Epithelial cell of proximal tubule (primary cell): Measurements from ENCODE around the gene JMJD8. TPM values are rescaled to one million over a fixed set of nuclear protein-coding genes. Genes with fewer than 3 reads are reported as not detected.

ENCODE experiments used
- DNase-seq: peaks from one replicate; pipeline ENCODE4 v3.0.0-alpha.2; 2011; ENCODE audit warnings: low read depth
- H3K4me3 ChIP-seq: 2 replicates; pipeline ENCODE4 v1.5.1; 2011; ENCODE audit warnings: low read depth, mild to moderate bottlenecking, low read length
- CTCF ChIP-seq: conservative IDR thresholded peaks from 2 replicates; pipeline ENCODE4 v1.5.1; 2012; ENCODE audit warnings: low read depth, mild to moderate bottlenecking, low read length
- total RNA-seq: library from RNA; depleted of rRNA; stranded (reverse); fragments of >200 nt; gene quantifications from 2 replicates; pipeline ENCODE4 v1.2.3, GENCODE V29; 2015

JMJD8 gene
- total RNA-seq, 1 donor from 2014 or later = 65.6 TPM

DNA sequence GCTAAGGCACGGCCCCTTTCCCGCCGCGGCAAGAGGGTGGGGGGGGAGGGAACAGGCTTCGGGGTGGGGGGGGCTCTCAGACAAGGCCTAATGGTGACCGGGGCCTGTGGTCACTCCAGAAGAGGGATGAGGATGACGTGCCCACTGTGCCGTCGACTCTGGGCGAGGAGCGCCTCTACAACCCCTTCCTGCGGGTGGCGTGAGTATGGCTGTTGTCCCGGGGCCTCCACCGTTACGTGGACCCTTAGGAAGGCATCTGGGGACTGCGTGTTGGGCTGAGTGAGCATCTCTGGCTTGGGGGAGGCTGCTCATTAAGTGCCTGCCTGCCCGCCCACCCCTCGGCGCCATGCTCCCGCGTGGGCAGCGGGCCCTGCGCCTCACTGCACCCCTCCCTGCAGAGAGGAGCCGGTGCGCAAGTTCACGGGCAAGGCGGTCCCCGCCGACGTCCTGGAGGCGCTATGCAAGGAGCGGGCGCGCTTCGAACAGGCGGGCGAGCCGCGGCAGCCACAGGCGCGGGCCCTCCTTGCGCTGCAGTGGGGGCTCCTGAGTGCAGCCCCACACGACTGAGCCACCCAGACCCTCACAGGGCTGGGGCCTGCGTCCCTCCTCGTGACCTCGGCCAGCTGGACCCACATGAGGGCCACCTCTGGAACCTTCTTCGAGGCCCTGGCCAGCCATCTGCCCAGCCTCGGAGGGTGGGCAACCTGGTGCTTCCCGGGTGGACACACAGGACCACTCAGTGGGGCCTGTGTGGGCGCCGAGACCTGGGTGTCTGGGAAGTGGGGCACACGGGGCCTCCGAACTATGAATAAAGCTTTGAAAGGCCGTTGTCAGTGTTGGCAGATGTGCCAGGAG lies 45.0 kb upstream of the JMJD8 start:
- no peak for DNase-seq
- TF ChIP-seq CTCF = no peak
- H3K4me3 ChIP-seq = peak overlapping the region; percentile 81

DNA sequence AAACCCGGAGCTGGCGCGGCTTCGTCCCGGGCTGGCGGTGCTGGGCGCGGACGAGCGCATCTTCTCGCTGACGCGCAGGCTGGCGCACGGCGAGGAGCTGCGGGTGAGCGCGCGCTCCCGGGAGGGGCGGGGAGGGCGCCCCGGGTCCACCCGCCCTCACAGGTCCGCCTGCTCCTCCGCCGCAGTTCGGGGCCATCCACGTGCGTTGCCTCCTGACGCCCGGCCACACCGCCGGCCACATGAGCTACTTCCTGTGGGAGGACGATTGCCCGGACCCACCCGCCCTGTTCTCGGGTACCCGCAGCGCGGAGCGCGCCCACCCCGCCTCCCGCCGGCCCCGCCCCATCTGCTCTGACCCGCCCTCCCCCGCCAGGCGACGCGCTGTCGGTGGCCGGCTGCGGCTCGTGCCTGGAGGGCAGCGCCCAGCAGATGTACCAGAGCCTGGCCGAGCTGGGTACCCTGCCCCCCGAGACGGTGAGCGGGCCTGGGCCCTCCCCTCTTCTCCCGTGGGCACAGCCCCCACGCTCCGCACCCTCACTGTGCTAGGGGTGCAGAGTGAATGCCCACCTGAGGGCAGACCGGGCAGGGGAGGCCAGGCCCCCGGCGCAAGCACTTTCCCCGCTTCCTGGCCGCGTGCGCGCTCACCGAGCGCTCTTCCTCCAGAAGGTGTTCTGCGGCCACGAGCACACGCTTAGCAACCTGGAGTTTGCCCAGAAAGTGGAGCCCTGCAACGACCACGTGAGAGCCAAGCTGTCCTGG lies 44.2 kb upstream of the JMJD8 start:
- TF ChIP-seq CTCF = no peak
- H3K4me3 ChIP-seq = peak overlapping the region; percentile 81
- DNase-seq = no peak

- no peak for DNase-seq
- no peak for TF ChIP-seq CTCF
- peak overlapping the region; percentile 81 for H3K4me3 ChIP-seq
Measured at GRCh38 chr16:727291-727977, 43.3 kb upstream of the JMJD8 start.

DNA sequence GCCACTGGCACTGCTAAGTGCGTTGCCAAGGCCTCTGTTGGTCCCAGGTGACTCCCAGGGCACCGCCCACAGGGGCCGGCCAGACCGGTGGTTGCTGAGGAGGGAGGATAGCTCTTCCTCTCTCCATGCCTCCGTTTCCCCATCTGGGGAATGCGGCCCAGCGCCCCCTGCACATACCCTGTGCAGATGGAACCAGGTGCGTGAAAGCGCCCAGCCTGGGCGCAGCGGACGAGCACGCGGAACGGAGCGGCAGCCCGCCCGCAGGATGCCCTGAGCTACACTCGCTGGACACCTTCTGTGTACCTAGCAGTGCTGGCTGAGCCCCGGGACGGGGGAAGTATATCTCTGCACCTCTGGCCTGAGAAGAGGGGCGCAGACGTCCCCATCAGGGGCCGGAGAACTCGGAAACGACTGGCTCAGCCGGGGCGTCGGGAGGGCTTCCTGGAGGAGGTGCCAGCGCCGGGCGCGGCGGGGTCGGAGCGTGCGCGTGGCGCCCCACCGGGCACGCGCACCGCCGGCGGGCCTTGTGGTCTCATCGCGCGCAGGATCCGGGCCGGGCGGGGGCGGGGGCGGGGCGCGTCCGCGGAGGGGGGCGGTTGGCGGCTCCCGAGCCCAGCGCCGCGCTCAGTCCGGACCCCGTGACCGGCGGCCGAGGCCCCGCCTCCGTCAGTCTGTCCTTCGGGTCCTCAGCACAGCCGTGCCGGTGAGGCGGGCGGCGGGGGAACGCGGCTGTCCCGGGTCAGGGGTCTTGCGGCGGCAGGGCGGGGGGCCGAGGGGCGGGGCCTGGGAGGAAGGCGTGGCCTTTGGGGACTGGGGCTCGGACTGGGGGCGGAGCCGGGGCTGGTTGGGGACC lies 42.5 kb upstream of the JMJD8 start, which contains the start of the genes CCDC78 and HAGHL:
CCDC78 (minus strand) TSS at position 6 of the 853 bp plus-strand sequence. CDS start 76 bp downstream, outside the sequence.
HAGHL (plus strand) TSS at position 669 of the 853 bp plus-strand sequence. CDS start 404 bp downstream, outside the sequence.
- DNase-seq = no peak
- peak within 1 kb of the TSS; percentile 81 for H3K4me3 ChIP-seq
- no peak for TF ChIP-seq CTCF

DNA sequence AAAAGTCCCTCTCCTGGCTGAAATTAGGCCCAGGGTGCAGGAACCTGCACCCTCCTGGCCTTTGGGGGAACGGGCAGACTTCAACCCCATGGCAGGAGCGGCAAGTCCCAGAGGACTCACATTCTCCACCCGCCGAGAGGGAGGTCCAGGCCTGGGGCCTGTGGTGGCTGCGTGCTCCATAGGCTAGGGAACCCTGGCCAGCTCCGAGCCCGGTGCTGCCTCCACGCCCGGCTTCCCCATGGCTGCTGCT lies 42.0 kb upstream of the JMJD8 start:
- no peak for DNase-seq
- no peak for TF ChIP-seq CTCF
- H3K4me3 ChIP-seq = peak overlapping the region; percentile 51
